OCI-LY7 (cell line): ENCODE results near the gene ELMO1. TPM values are rescaled to one million over a fixed set of nuclear protein-coding genes. Genes with fewer than 3 reads are reported as not detected.

Experiments used
- BruUV-seq: library from RNA; stranded (reverse); fragments of 400-500 nt; replicated peaks from 2 replicates; lab custom pipeline; 2021; lab: Mats Ljungman, UMichigan
- CTCF ChIA-PET: fragments of 300-600 bp; sonication (Branson Sonifier 250); formaldehyde crosslinking; loops from one replicate; lab custom pipeline; 2022; ENCODE audit warnings: antibody characterized with exemption; ENCODE audit not compliant: unreplicated experiment; lab: Charles Lee
- POLR2A ChIA-PET: fragments of 300-600 bp; sonication (Branson Sonifier 250); formaldehyde crosslinking; loops from one replicate; lab custom pipeline; 2022; ENCODE audit warnings: antibody characterized with exemption; lab: Charles Lee
- DNase-seq: peaks from one replicate; pipeline ENCODE4 v3.0.0-alpha.2; 2015; ENCODE audit warnings: low spot score
- H2AFZ ChIP-seq: fragments of 200-600 bp; sonication (generic), shearing (Covaris generic); 2 replicates; pipeline ENCODE4 v1.6.1; 2014; ENCODE audit warnings: mild to moderate bottlenecking, antibody characterized with exemption, low read length, moderate library complexity
- H3K27ac ChIP-seq: fragments of 200-600 bp; sonication (generic); 2 replicates; pipeline ENCODE4 v1.5.1; 2014; ENCODE audit warnings: mixed run types, low read depth, mild to moderate bottlenecking, moderate library complexity, low read length, inconsistent platforms; ENCODE audit not compliant: poor library complexity, severe bottlenecking
- H3K36me3 ChIP-seq: fragments of 200-600 bp; sonication (generic); 2 replicates; pipeline ENCODE4 v1.6.1; 2014; ENCODE audit warnings: mild to moderate bottlenecking, antibody characterized with exemption, low read length, moderate library complexity, mixed read lengths; ENCODE audit not compliant: insufficient read depth
- H3K4me1 ChIP-seq: fragments of 200-600 bp; sonication (generic); 2 replicates; pipeline ENCODE4 v1.5.1; 2014; ENCODE audit warnings: mild to moderate bottlenecking, low read length; ENCODE audit not compliant: insufficient read depth, poor library complexity, severe bottlenecking
- H3K4me2 ChIP-seq: fragments of 200-600 bp; sonication (generic); 2 replicates; pipeline ENCODE4 v1.6.1; 2014; ENCODE audit warnings: mild to moderate bottlenecking, low read length
- H3K4me3 ChIP-seq: fragments of 200-600 bp; sonication (generic); 2 replicates; pipeline ENCODE4 v1.5.1; 2014; ENCODE audit warnings: mild to moderate bottlenecking, low read depth, low read length; ENCODE audit not compliant: poor library complexity, severe bottlenecking
- H3K79me2 ChIP-seq: fragments of 200-600 bp; sonication (generic); 2 replicates; pipeline ENCODE4 v1.6.1; 2016; ENCODE audit warnings: low read depth, mild to moderate bottlenecking, low read length, moderate library complexity, mixed read lengths; ENCODE audit not compliant: insufficient read depth
- H3K9me2 ChIP-seq: fragments of 200-600 bp; sonication (generic); 2 replicates; pipeline ENCODE4 v1.6.1; 2016; ENCODE audit warnings: mild to moderate bottlenecking, low read length, mixed read lengths; ENCODE audit not compliant: insufficient read depth
- H3K9me3 ChIP-seq: fragments of 200-600 bp; sonication (generic); 2 replicates; pipeline ENCODE4 v1.6.1; 2014; ENCODE audit warnings: mild to moderate bottlenecking, mixed run types, low read length, mixed read lengths
- H4K20me1 ChIP-seq: fragments of 200-600 bp; sonication (generic); 2 replicates; pipeline ENCODE4 v1.6.1; 2014; ENCODE audit warnings: mild to moderate bottlenecking, antibody characterized with exemption, low read length, moderate library complexity, mixed read lengths; ENCODE audit not compliant: insufficient read depth
- EZH2phosphoT487 ChIP-seq: fragments of 200-600 bp; sonication (generic); IDR thresholded peaks from 2 replicates; pipeline ENCODE4 v1.6.1; 2018; ENCODE audit warnings: low read depth, borderline replicate concordance, mild to moderate bottlenecking, mixed run types, antibody characterized with exemption, low read length, moderate library complexity, mixed read lengths
- intact Hi-C: fragments of 100-400 bp; cut with micrococcal nuclease; formaldehyde crosslinking; loops from one replicate; pipeline ENCODE4 v1.10.0; 2022; ENCODE audit not compliant: unreplicated experiment
- total RNA-seq, 2 experiments: library from RNA; depleted of rRNA in 1 of 2; stranded (reverse); fragments of >200 nt in 1 of 2; shearing (Covaris generic) in 1 of 2; gene quantifications; 2 replicates each; pipeline ENCODE4 v1.2.3, GENCODE V29; 2014 to 2022
- TF ChIP-seq, protein P1 (sequence below): fragments of 200-600 bp; sonication (generic); conservative IDR thresholded peaks from 2 replicates; pipeline ENCODE4 v1.5.1; 2014; ENCODE audit warnings: mild to moderate bottlenecking, antibody characterized with exemption, low read length, moderate library complexity, mixed read lengths

The ELMO1 gene
- total RNA-seq, 2 experiments from 2014 or later: 101 to 103 TPM

- no peaks in the 10 kb centered on the region for H3K36me3 ChIP-seq
- DNase-seq: no peak
- H3K9me3 ChIP-seq: no peaks in the 10 kb centered on the region
- intact Hi-C loops: no loop called here
- H2AFZ ChIP-seq: no peak overlapping the region
- no peak overlapping the region for H3K4me3 ChIP-seq
- H4K20me1 ChIP-seq: no peaks in the 10 kb centered on the region
- no peak for TF ChIP-seq EZH2phosphoT487
- TF ChIP-seq, protein P1, sequence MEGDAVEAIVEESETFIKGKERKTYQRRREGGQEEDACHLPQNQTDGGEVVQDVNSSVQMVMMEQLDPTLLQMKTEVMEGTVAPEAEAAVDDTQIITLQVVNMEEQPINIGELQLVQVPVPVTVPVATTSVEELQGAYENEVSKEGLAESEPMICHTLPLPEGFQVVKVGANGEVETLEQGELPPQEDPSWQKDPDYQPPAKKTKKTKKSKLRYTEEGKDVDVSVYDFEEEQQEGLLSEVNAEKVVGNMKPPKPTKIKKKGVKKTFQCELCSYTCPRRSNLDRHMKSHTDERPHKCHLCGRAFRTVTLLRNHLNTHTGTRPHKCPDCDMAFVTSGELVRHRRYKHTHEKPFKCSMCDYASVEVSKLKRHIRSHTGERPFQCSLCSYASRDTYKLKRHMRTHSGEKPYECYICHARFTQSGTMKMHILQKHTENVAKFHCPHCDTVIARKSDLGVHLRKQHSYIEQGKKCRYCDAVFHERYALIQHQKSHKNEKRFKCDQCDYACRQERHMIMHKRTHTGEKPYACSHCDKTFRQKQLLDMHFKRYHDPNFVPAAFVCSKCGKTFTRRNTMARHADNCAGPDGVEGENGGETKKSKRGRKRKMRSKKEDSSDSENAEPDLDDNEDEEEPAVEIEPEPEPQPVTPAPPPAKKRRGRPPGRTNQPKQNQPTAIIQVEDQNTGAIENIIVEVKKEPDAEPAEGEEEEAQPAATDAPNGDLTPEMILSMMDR: no peak
- H3K9me2 ChIP-seq: no peaks in the 10 kb centered on the region
- BruUV-seq: no TSS peak
- H3K4me1 ChIP-seq: no peaks in the 10 kb centered on the region
- no peak overlapping the region for H3K27ac ChIP-seq
- ChIA-PET CTCF (no interaction called here), POLR2A (no interaction called here)
- H3K79me2 ChIP-seq: no peaks in the 10 kb centered on the region
- no peak overlapping the region for H3K4me2 ChIP-seq
Observed at GRCh38 chr7:36925691-36926090, 523.0 kb downstream of the ELMO1 start.

DNA sequence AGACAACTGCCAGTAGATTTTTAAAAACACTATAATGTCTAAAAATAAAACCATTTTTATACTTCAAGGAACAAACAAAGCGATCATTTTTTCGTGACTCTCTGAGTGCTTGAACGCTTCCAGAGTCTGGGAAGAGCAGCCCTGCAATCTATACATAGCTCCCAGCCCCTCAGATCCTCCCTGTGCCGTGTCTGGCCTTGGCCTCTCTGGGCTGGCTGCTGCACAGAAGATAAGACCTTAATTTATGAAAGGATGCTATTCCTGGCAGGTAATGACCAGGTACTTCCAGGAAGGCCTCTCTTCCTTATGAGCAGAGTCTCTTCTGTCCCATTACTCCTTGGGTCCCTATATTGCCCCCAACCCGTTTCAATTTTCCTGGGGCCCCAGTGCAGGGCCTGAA, 523.5 kb downstream of the ELMO1 start:
- no peaks in the 10 kb centered on the region for H3K9me3 ChIP-seq
- H3K4me2 ChIP-seq: no peak overlapping the region
- TF ChIP-seq EZH2phosphoT487: no peak
- TF ChIP-seq, protein P1: no peak
- no peaks in the 10 kb centered on the region for H3K79me2 ChIP-seq
- no peaks in the 10 kb centered on the region for H3K36me3 ChIP-seq
- H3K27ac ChIP-seq: no peak overlapping the region
- ChIA-PET POLR2A (no interaction called here), CTCF (no interaction called here)
- H3K4me3 ChIP-seq: no peak overlapping the region
- no peaks in the 10 kb centered on the region for H3K4me1 ChIP-seq
- H2AFZ ChIP-seq: no peak overlapping the region
- no peaks in the 10 kb centered on the region for H3K9me2 ChIP-seq
- BruUV-seq: no TSS peak
- H4K20me1 ChIP-seq: no peaks in the 10 kb centered on the region
- no peak for DNase-seq
- intact Hi-C loops: no loop called here

DNA sequence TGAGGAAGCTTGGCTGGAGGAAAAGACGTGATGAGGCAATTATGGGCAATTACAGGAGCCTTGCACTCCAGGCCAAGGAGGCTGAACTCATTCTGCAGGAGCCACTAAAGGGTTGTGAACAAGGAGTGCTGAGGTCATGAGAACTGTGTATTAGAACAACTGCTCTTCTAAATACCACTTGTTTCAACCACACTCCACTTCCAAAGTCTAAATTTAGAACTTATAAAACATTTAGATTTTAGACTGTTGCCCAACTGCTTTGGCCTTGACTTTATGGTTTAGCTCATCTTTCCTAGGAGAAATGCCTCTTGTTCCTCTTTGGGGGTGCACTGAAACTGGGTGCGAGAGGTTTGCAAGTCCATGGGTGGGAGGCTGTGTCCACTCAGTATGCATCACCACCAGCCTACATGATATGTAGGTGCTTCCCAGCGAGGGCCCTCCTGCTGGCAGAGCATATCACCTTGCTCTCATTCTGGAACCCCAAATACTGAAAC, 524.7 kb downstream of the ELMO1 start:
- Histone ChIP-seq H3K4me1 (no peaks in the 10 kb centered on the region), H2AFZ (no peak overlapping the region), H3K4me2 (no peak overlapping the region), H3K36me3 (no peaks in the 10 kb centered on the region), H3K79me2 (no peaks in the 10 kb centered on the region), H3K9me3 (no peaks in the 10 kb centered on the region), H3K27ac (no peak overlapping the region), H3K4me3 (no peak overlapping the region), H4K20me1 (no peaks in the 10 kb centered on the region), H3K9me2 (no peaks in the 10 kb centered on the region)
- ChIA-PET POLR2A (interaction anchor here (0.6 kb wide), 1 partner anchor 580 kb away, joined by 3 read pairs; no protein-coding TSS in a partner anchor), CTCF (no interaction called here)
- no TSS peak for BruUV-seq
- intact Hi-C loops: no loop called here
- no peak for DNase-seq
- TF ChIP-seq EZH2phosphoT487: no peak
- TF ChIP-seq, protein P1: no peak
